Left forelimb (tissue), 1 donor: ENCODE data around the gene SLC16A9.
"Not testable (repeated sequence)": the region's sequence is repeated elsewhere in the genome, so short reads cannot be mapped to it uniquely, and the experiment has no call there.

Experiments
- DNase-seq: peaks from one replicate; pipeline ENCODE4 v3.0.0-alpha.2; 2018; ENCODE audit warnings: low spot score

Gene SLC16A9

GRCh38 chr10:59709395-59710125 is at the start of gene SLC16A9:
Gene SLC16A9, minus strand, starts transcription at chr10:59709850. Its CDS starts 25,559 bp downstream, at chr10:59684291.
- DNase-seq = peak; percentile 85

DNA sequence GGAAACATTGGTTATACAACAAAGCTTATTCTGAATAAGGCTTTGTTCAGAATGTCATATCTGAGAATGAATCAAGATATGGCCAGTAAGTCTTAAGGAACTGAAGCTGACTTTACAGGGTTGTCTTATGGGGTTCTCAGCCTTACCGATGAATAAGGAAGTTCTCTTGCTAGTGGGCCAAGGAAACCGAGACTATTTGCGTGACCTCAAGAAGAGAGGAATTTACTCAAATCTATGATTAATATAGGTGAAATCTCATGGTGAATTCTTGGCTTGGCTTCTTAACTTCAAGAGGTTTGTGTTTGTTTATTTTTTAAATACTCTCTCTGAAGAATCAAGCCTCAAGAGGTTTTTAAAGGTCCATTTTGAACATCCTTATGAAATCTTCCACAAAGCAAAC is 48.3 kb upstream of the SLC16A9 start:
- no peak for DNase-seq

DNA sequence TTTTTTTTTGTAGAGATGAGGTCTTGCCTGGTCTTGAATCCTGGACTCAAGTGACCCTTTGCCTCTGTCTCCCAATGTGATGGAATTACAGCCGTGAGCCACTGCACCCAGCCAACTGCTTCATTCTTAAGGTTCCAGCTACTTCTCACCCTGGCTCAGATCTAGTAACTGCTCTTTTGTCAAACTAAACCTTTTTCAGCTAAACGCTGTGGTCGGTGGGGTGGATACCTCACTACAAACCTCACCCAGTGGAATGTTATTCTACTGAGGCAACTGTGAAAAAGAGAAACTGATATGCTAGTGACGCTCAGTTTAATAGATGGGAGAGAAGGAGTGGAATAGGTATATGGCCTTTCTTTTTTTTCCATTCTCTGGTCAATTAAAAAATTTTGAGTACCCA is 45.3 kb upstream of the SLC16A9 start:
- DNase-seq = no peak

GRCh38 chr10:59753267-59753666 is 43.6 kb upstream of the SLC16A9 start, which contains the start of gene MRLN:
Gene MRLN, minus strand, starts transcription at chr10:59753455.
- no peak for DNase-seq

DNA sequence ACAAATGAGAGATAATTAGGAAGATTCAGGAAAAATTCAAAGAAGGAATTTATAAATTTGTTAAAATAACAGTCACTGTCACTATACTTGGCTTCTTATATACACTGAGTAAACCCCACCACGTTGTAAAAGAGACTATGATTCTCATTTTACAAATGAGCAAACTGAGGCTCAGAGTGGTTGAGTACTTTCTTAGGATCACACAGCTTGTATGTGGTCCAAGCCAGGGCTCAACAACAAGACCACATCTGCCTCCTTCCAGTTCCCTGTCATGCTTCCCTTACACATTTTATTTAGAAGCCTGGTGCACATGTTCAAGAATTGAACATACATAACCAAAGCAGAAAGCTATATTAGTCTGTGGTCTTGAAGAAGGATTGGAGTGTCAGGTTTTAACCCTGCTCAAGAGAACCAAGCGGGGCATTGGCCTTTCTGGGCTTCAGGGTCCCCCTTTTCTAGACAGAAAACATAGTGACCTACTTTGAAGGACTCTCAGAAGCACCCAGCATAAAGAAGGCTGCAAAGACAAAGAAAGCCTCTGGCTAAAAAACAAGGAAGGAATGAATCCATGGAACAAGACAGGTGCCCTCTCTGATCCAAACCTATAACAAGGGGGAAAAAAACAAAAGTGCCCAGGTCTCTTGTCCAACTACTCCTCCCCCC is 42.8 kb upstream of the SLC16A9 start:
- no peak for DNase-seq

GRCh38 chr10:59750155-59750945 is 40.7 kb upstream of the SLC16A9 start:
- DNase-seq = no peak

DNA sequence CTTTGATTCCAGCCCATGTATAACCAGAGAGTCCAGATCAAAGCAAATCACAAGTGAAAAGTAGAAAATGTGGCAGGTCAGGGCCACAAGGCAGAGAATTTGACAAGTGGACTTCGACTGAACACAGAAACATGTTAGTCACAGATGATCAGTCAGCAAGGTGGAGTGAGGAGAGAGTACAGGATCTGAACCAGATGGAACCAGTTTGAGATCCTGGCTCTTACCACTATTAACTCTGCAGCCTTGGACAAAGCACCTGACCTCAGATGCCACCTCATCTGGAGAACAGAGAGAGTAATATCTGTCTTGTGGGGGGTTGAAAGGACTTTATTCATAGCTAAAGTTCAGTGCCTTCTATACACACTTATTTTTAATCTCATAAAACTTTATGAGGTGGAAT is 39.2 kb upstream of the SLC16A9 start:
- DNase-seq = no peak

DNA sequence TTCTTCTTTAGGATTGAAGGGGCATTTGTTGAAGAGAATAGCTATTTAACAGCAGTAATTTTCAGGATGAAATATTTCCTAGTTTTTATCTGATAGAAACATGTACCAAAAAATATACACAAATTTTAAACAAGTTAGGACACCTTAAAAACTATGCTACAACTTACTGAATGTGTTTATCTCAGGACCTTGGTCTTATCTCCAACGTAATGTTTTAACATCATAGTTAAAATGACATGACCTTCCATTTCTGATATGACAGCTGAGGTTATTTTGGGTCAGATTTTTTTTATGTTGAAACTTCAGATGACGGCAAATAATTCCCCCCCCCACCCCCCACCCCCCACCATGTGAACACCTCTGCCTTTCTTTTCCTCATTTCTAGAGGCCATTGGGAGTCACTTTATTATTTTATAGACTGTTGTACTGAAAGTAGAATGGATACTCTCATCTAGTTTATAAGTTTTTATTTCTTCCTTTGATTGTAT is 35.6 kb upstream of the SLC16A9 start:
- no peak for DNase-seq

GRCh38 chr10:59744762-59745161 is 35.1 kb upstream of the SLC16A9 start:
- DNase-seq = not testable (repeated sequence)

DNA sequence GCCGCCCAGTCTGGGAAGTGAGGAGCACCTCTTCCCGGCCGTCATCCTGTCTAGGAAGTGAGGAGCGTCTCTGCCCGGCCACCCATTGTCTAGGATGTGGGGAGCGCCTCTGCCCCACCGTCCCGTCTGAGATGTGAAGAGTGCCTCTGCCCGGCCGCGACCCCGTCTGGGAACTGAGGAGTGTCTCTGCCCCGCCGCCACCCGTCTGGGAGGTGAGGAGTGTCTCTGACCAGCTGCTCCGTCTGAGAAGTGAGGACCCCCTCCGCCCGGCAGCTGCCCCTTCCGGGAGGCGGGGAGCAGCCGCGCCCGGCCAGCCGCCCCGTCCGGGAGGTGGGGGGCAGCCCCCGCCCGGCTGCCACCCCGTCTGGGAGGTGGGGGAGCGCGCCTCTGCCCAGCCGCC is 34.5 kb upstream of the SLC16A9 start:
- not testable (repeated sequence) for DNase-seq

GRCh38 chr10:59741583-59741982 is 31.9 kb upstream of the SLC16A9 start:
- DNase-seq = no peak

- DNase-seq = no peak
Observed at GRCh38 chr10:59741048-59741447, 31.4 kb upstream of the SLC16A9 start.

- DNase-seq = no peak
Observed at GRCh38 chr10:59736749-59737148, 27.1 kb upstream of the SLC16A9 start.

DNA sequence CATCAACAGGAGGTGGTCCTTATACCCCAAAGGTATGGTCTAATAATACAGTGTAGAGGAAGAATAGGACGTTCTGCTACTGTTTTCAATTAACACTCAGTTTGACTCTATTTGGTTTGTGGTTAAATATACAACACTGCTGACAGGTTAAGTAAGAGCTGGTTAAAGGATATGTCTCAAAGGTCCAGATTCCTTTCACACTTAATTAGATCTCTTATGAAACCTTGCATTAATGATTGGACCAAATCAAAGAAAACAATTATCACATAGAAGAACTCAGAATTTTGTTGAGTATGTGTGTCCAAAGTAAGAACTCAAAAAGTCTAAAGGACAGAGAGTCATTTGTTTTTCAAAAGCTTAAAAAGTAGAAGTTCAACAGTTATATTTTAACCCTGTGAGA is 25.6 kb upstream of the SLC16A9 start:
- DNase-seq = no peak

DNA sequence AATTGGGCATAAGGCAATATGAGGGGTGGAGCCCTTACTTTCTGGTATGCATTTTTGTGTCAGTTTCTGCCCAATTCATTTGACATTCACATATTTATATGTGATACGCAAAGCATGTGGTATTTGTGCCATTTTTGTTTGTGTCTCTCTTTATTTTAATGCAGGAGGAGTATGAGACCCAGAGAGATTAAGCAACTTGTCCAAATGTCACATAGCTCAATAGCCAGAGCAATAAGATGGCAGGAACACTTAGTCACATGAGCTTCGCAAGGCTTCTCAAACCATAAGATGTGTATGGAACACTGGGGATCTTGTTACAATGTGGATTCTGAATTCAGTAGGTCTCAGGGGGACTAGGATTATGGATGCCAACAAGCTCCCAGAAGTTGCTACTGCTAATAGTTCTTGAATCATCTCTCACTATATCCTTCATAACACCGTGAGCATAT is 24.4 kb upstream of the SLC16A9 start:
- no peak for DNase-seq

GRCh38 chr10:59733321-59734013 is 23.8 kb upstream of the SLC16A9 start:
- DNase-seq = not testable (repeated sequence)

GRCh38 chr10:59732849-59733248 is 23.2 kb upstream of the SLC16A9 start:
- not testable (repeated sequence) for DNase-seq

GRCh38 chr10:59729167-59729566 is 19.5 kb upstream of the SLC16A9 start:
- not testable (repeated sequence) for DNase-seq

GRCh38 chr10:59724098-59724938 is 14.7 kb upstream of the SLC16A9 start:
- no peak for DNase-seq

DNA sequence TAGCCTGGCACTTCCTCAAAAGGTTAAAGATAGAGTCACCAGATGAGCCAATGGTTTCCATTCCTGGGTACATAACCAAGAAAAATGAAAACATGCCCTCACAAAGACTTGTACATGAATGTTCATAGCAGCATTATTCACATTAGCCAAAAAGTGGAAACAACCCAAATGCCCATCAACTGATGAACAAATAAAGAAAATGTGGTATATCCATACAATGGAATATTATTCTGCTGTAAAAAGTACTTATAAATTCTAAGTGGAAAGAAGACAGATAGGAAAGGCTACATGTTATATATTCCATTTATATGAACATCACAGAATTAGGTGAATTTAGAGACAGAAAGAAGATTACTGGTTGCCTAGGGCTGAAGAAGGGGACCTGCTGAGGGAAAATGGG is 10.7 kb upstream of the SLC16A9 start:
- no peak for DNase-seq

GRCh38 chr10:59719374-59719773 is 9.7 kb upstream of the SLC16A9 start:
- no peak for DNase-seq
